Right lobe of liver (tissue), 4 donors: ENCODE measurements around the gene CFAP100.

ENCODE experiments used
- POLR2A ChIP-seq: fragments of 450-650 bp; IDR thresholded peaks from one replicate; pipeline ENCODE4 v1.6.1; 2017; ENCODE audit warnings: antibody characterized with exemption, mild to moderate bottlenecking
- TF ChIP-seq, protein P1 (sequence below), 4 donors: fragments of 200-600 bp in 3 of 4; fragments of 450-650 bp in 1 of 4; IDR thresholded peaks; one replicate each; pipeline versions ENCODE4 v1.5.1 to v1.8.0; 2016 to 2022; ENCODE audit warnings: antibody characterized with exemption in 4 of 4, mild to moderate bottlenecking in 2 of 4
- donor health status: DM: no; HTN: no; CAD: no.
- donor health status: DM: no; HTN: no; CAD: no.
- donor health status: DM: no; HTN: yes; CAD: no.

- TF ChIP-seq, protein P1, sequence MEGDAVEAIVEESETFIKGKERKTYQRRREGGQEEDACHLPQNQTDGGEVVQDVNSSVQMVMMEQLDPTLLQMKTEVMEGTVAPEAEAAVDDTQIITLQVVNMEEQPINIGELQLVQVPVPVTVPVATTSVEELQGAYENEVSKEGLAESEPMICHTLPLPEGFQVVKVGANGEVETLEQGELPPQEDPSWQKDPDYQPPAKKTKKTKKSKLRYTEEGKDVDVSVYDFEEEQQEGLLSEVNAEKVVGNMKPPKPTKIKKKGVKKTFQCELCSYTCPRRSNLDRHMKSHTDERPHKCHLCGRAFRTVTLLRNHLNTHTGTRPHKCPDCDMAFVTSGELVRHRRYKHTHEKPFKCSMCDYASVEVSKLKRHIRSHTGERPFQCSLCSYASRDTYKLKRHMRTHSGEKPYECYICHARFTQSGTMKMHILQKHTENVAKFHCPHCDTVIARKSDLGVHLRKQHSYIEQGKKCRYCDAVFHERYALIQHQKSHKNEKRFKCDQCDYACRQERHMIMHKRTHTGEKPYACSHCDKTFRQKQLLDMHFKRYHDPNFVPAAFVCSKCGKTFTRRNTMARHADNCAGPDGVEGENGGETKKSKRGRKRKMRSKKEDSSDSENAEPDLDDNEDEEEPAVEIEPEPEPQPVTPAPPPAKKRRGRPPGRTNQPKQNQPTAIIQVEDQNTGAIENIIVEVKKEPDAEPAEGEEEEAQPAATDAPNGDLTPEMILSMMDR (IDR thresholded peaks at IDR 0.05) = no peak
- TF ChIP-seq POLR2A = no peak
Observed at GRCh38 chr3:126358816-126359181, 35.9 kb upstream of the CFAP100 start.
